LNCAP (cell line): ENCODE data around the gene TMEM212.

Source experiments
- TF ChIP-seq, protein P1 (sequence below): fragments of 450-650 bp; IDR thresholded peaks from 2 replicates; pipeline ENCODE4 v1.5.1; 2017; ENCODE audit warnings: mild to moderate bottlenecking

TMEM212 gene

DNA sequence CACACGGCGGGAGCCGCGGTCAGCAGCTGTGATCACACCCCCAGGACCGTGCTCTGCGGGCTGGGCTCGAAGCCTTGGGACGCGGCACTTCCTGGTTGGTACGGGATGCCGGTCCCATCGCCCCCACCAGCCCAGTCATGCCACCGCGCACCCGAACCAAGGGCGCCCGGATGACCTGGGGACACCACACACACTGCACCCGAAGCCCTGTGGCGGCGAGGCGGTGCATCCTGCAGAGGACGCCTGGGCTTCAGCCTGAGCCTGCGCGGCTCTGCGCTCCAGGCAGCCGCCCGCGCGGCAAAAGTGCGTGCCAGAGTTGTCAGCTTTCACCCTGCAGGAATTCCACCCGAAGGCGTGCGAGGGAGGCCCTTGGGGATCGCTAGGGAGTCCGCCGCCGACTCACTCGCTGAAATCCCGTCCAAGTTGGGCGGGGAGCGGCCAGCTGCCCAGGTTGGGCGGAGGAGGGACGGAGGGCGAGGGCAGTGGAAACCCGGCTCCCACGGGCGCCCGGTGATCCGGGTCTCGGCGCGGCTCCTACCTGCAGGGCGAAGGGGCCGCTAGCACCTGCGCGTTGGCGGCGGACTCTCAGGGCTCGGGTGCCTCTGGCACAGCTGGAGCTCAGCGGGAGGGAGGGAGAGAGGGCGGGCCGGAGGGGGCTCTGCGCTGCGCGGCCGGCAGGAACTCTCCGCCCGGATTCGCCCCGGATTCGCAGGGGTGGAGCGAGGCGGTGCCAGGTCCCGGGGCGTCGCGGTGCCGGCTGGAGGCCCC is 33.1 kb upstream of the TMEM212 start, which contains the start of gene PLD1:
Gene PLD1, minus strand, starts transcription at position 623 of the 768 bp plus-strand sequence. CDS start 72,432 bp downstream, outside the sequence.
- TF ChIP-seq, protein P1, sequence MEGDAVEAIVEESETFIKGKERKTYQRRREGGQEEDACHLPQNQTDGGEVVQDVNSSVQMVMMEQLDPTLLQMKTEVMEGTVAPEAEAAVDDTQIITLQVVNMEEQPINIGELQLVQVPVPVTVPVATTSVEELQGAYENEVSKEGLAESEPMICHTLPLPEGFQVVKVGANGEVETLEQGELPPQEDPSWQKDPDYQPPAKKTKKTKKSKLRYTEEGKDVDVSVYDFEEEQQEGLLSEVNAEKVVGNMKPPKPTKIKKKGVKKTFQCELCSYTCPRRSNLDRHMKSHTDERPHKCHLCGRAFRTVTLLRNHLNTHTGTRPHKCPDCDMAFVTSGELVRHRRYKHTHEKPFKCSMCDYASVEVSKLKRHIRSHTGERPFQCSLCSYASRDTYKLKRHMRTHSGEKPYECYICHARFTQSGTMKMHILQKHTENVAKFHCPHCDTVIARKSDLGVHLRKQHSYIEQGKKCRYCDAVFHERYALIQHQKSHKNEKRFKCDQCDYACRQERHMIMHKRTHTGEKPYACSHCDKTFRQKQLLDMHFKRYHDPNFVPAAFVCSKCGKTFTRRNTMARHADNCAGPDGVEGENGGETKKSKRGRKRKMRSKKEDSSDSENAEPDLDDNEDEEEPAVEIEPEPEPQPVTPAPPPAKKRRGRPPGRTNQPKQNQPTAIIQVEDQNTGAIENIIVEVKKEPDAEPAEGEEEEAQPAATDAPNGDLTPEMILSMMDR: no peak

DNA sequence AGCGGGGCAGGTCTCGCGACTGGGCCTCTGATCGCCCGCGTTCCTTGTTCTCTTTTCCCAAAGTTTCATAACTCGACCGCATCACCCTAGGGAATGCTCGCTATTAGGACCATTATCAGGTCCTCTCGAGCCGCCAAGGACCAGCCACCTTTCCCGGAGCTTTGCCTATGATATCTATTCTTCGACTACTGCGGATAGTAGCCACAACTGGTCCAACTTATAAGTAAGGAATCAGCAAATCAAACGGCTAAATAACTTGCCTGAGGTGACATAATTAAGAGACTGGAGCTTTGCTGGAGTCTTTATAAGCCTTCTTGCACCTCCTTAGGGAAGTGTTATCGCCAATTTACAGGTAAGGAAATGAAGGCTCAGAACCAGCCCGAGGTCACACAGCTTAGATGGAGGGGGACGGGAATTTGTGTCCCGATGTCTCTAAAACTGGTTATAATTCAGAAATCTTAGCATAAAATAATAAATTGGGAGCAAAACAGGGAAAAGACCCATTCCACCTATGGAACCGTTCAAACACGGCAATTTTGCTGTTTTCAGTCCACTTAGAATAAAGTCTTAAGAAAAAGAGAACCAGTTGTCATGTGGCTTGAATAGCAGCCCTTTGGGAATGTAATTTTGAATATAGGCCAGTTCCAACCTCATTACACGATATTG is 32.4 kb upstream of the TMEM212 start:
- TF ChIP-seq, protein P1: no peak

DNA sequence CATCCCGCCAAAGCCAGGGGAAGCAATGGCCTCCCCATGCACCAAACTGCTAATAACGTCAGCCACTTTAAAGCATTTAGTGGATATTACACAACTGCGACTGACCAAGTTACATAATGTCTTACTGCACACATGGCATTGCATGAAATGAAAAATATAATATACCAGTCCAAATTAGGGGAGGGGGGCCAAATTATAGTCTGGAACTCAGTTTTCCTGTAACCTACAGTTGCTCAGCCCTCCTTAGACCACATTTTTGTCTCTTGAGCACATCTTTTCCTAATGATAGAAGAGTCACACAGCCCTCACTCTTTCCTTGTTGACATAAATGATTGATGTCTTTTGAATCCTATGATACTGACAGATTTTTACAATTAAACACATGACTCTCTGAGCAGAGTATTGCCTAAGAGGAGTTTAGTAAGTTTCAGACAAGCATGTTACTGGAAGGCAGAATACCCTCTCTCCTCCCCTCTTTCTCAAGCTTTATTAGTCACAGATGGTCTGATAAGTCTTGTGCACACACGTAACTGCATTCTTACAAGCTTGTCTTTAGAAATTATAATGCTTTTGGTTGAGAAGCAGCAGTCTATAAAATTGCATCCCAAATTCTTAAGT is 31.7 kb upstream of the TMEM212 start:
- TF ChIP-seq, protein P1: no peak

DNA sequence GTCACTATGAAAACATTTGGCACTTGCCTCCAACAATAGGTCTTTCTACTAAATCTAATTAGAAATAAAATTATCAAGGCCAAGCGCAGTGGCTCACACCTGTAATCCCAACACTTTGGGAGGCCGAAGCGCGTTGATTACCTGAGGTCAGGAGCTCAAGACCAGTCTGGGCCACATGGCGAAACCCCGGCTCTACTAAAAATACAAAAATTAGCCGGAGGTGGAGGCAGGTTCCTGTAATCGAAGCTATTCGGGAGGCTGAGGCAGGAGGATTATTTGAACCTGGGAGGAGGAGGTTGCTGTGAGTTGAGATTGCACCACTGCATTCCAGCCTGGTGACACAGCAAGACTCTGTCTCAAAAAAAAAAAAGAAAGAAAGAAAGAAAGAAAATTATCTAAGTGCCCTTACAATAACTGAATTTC is 31.2 kb upstream of the TMEM212 start:
- TF ChIP-seq, protein P1: no peak

DNA sequence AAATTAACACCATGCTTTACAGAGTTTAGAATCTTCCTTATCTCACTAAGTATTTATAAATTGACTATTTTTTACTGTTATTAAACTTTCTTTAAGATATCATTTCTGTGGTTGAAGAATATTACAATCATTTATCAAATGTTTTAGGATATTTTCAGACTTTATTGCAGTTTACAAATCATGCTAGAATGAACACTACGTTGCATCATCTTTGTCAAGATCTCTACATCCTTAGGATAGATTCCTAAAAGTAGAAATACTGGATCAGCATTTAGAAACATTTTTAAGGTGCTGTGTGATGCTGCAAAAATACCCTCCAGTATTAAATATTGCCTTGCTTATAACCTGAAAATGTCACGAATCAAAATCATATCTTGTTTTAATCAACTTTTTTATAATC is 30.3 kb upstream of the TMEM212 start:
- TF ChIP-seq, protein P1: no peak

DNA sequence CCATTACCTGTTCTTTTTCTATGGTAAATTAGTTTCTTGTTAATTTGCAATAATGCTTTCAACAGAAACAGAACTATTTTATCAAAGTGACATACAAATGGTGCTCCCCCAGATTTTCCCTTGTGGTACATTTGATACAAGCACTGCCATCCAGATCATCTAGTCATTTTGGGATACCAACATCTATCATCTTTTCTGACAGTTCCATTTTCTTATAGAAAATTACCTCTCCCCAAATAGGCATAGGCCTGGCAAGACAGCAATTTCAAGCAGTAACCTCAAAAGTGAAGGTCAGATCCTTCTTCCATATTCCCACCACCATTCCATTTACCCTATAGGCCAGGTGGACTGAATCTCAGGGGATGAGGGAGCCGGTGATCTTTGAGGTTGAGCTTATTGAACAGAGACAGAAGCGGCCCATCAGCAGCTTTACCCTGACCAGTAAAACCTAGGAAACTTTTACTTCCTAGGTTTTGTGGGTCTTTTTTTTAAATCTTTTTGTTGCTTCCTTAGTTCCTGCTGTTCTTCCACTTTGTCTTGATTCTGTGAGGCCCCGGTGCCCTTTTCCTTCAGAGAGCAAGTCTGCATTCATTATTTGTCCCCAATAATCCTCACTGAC is 29.8 kb upstream of the TMEM212 start:
- TF ChIP-seq, protein P1: no peak

DNA sequence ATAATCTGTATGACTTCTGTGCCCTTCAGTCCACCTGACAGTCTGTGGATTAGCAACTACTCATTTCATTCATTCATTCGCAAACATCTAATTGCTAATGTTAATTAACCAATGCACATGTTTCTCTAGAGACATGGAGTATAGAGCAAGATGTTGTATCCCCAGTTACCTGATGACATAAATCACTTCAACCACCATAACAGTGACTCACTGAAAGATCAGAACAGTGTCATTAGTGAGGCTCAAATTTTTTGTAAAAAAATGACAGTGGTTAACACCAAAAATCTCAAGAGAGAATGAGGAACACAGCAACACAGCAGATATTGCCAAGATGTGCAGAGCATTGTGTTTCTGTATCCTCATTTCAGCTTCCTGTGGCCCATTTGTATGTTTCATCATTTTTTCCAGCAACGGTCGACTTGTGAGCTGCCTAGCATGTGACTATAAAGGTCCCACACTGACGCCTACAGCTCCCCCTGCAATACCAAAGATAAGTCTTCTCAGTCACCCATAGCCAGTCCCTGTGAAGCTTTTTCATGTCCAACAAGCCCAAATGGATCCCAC is 29.2 kb upstream of the TMEM212 start:
- TF ChIP-seq, protein P1: no peak
